NCI-H748 treated with DMSO at 0.1 percent for 48 hours (cell line): Measurements from ENCODE around the gene TGM1.
"Not testable (repeated sequence)": the region's sequence is repeated elsewhere in the genome, so short reads cannot be mapped to it uniquely, and the experiment has no call there.

Experiments used
- DNase-seq: peaks from one replicate; lab custom pipeline; 2025; lab: John Stamatoyannopoulos, UW

The TGM1 gene

DNA sequence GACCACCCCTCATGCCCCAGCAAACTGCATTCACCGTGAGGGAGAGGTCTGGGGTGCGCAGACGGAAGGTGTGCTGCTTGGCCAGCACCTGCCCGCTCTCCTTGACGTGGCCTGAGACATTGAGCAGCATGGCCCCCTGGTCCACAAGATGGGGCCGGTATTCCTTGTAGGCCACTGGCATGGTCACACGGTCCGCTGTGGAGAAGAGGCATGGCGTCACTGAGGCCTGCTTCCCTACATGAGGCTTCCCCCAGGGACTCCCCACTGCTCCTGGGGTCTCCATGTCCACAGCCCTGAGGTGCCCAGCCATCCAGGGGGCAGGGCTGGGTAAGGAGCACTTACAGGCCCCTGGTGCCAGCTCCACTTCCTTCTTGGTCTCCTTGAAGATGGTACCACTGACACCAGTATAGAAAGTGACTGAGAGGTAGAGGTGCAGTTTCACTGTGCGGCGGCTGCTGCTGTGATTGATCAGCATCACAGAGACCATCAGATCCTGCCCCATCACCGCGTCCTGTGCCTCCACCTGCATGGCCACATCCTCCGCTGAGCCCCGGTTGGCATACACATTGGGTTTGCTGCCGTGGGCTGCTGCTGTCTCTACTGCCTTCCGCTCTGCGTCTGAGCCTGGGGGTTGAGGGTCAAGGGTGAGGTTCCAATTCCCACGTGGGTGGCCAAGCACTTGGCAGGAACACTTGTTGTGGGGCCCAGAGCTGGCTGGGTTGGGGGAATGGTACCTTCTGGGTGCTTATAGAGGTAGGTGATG lies 8.2 kb downstream of the TGM1 start:
- DNase-seq = no peak

DNA sequence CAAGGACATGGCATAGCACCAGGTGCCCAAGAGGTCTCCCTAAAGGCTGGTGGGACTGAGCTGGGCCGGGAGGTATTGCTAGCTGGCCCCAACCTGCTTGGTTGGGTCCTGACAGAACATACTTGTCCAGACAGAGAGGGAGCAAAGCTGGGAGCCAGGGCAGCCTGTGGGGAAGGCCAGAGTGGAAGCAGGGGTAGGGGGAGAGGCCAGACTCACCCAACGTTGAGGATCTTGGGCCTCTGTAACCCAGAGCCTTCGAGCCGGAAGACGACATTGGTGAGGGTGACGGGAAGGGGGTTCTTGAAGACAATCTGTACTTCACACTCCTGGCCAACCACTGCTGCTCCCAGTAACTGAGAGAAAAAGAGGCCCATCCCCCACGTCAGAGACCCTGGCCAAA lies 9.0 kb downstream of the TGM1 start:
- no peak for DNase-seq

DNA sequence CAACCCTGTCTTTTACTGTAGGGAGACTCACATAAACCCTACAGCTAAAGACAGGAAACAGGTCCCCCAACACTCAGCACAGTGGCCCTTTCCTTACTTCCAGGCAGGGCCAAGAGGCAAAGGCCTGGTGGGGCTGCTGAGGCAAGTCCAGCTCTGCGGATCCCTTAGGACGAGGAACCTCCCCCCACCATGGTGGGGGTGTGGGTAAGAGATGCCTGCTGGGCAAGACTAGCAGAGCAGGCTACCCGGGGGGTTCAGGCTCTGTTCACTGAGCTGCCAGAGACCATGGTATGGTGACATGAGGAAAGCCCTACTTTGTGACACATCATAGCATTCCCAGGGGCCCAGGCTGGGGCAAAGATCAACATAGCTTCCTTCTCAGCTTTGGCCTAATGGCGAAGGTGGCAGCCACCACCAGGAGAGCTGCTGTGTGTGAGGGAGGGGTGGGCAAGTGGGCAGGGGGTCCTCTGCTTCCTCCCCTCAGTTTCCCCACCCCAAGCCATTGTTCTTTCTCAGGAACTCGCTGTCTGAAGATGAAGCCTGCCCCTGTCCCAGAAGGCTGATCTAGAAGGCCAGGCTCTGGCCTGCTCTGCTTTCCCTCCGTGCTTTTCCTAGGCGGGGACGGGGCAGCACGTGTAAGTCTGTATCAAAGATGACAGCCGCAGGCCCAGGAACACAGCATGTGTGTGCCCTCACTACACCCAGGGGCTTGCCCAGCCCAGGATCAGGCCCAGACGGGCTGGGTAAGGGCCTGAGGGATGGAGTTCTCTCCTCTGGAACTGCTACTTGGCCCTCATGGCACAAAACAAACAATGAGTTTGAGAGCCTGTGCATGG lies 10.5 kb downstream of the TGM1 start:
- DNase-seq = no peak

DNA sequence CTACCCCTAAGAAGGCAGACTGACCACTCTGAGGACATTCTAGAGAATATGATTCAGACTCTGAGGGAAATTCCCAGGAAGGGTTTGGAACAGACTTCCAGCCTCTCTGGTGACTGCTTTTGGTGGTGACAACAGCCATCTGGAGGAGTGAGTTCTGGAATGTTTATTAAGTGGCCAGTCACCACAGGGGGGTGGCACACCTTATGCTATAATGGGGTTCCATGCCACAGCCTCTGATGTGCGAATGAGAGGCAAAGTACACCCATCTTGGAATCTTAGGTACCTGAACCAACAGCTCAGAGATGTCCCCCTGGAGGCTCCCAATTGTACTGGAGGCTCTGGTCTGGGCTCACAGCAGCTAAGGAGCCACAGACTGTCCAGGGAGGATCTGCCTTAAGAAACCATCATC lies 11.1 kb downstream of the TGM1 start:
- DNase-seq = no peak

DNA sequence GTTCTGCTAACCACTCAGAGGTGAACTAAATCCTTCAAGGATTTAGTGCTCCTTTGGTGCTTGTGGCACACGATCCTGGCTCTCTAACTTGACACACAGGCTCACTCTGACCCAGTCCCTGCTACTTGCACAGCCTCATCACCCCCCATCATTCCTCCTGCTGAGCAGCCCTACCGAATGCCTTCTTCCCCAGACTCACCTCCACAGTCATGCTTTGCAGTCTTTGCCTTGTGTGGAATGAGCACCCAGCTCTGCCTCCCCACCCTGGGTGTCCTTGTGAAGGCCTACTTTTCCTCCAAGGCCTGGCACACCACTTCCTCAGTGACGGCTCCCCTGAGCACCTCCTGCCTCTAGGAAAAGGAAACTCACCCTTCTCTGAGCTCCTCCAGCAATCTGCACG lies 12.6 kb downstream of the TGM1 start:
- no peak for DNase-seq

DNA sequence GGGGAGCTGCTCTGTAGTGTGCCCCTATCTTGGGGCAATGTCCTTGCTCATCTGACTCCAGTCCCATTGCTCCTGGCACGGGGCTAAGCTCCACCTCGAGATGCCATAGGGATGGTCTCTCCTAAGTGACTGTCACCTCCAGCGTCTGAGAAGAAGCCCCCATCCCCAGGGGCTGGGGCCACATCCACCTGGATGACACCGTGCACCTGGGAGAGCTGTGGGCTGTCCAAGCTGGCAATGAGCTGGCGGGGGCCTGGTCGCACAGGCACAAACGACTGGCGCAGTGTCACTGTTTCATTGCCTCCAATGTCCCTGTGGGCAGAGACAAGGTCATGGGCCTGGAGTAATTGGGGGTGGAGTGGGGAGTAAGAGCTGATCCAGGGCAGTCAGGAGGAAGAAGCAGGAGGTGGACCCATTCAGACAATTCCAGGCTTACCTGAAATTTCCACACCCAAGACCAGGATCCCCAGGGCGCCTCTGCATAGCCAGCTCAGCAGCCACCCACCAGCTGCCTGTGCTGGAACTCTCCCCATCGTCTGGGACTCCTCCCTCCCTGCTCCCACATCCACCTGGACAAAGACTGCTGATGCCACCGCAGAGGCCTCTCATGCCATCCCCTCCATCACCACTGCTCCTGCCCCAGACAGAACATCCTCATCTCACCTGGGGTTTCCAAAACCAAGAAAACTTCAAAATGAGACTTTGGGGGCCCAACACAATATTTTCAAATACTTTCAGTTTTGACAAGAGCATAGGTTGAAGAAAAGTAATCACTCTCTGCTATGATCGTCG lies 13.6 kb downstream of the TGM1 start:
- no peak for DNase-seq

DNA sequence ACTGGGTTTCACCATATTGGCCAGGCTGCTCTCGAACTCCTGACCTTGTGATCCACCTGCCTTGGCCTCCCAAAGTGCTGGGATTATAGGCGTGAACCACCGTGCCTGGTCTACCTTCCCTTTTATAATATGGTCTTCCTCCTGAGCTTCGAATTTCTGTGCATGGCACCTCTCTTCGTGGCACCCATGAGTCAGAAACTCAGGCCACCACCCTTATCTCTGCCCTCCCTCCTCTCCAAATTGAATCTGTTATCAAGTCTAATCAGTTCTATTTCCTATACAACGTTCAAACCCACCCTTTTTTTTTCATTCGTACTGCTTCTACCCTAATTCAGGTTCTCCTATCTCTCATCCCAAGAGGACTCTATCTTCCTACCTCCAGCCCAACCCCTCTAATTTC lies 15.6 kb downstream of the TGM1 start:
- DNase-seq = no peak

DNA sequence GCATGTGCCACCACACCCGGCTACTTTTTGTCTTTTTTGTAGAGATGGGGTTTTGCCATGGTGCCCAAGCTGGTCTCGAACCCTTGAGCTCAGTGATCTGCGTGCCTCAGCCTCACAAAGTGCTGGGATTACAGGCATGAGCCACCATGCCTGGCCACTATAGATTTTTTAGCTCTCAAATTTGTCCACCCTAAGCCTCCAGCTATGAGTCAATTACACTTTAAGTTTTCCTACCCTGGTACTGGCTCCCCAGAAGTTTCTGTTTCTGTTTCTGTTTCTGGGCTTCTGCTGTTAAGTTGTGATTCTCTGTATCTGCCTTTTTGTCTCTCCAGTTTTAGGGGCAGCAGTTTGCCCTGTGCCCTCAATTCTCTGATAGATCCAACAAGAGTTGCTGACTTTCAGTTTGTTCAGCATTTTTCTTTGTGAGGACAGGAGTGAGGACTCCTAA lies 16.2 kb downstream of the TGM1 start:
- DNase-seq = no peak

DNA sequence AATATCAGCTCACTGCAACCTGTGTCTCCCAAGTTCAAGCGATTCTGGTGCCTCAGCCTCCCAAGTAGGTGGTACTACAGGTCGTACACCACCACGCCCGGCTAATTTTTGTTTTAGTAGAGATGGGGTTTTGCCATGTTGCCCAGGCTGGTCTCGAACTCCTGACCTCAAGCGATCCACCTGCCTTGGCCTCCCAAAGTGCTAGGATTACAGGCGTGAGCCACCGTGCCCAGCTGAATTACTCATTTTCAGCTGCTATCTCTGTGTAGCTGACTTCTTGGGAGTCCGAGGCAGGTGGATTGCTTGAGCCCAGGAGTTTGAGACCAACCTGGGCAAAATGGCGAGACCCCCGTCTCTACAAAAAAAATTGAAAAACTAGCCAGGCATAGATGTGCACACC lies 17.6 kb downstream of the TGM1 start:
- DNase-seq = not testable (repeated sequence)

DNA sequence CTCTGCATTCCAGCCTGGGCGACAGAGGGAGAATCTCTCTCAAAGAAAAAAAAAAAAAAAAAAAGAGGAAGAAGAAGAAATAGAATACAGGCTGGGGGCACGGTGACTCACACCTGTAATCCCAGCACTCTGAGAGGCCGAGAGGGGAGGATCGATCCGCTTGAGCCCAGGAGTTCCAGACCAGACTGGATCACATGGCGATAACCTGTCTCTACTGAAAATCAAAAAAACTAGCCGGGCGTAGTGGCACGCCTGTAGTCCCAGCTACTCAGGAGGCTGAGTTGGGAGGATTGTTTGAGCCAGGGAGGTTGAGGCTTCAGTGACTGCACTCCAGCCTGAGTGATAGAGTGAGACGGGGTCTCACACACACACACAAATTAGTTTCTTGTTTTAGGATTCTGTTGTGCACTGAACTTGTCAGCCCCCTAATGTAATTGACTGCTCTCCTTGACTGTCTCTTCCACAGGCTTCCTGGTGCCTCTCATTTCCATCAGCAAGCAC lies 19.6 kb downstream of the TGM1 start:
- DNase-seq = no peak

DNA sequence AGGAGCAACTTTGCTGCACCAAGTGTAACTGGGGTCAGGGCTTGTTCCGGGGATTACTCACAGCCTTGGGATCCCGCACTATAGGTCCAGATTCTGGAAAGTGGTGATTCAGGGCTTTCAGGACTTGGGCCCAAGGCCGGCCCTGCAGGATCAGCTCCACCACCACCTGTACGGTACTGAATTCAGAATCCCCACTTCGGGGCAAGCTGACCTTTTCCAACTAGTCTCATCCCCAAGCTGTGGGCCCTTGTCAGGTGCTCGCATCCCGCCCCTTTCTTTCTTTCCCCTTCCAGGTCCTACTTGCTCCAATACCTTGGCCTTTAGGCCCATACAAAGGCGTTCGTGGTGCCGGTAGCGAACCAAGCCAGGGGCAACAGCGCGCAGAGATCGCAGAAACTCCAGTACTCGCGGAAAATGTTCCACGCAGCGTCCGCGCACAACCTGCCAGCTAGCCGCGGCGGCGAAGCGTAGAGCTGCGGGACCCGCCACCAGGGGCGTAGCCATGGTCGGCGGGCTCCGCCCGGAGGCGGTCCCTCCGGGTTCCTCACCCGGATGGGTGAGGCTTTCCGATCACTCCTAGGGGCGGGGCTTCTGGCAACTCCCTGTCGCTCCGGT lies 21.0 kb downstream of the TGM1 start:
- DNase-seq = peak; percentile 97

DNA sequence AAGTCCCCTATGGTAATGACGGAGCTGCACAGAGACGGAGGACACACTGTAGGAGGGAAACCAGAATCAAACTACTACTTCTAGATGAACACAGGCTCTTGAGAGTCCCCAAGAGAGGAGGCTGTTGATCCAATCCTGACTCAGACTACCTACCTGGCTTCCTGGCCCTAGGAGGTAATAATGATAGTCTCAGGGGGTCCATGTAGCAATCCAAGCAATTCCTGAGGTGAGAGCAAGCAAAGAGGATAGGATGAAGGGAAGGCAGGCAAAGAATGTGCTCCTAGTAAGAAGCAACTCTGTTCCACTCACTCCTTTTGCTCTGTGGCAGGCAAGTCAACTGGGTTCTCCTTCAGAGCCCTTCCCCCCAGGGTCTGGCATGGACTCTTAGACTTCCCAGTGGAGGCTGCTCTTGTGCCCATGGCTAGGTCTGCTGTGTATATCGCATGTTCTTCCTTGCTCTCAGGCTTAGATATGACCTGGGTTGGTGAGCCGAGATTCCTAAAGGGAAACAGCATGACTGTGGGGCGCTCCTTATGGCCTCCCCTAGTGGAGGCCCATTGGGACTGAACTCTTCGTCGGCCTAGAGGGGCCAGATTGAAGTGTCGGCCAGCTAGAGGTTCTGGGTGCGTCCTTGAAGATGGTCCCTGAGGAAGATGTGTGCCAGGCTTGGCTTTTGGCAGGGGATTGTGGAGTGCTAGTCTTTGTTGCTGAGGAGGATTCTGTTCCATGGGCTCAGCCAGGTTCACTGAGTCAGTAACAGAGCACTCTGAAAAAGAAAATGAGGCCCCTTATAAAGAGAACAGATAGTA lies 22.7 kb downstream of the TGM1 start:
- no peak for DNase-seq

DNA sequence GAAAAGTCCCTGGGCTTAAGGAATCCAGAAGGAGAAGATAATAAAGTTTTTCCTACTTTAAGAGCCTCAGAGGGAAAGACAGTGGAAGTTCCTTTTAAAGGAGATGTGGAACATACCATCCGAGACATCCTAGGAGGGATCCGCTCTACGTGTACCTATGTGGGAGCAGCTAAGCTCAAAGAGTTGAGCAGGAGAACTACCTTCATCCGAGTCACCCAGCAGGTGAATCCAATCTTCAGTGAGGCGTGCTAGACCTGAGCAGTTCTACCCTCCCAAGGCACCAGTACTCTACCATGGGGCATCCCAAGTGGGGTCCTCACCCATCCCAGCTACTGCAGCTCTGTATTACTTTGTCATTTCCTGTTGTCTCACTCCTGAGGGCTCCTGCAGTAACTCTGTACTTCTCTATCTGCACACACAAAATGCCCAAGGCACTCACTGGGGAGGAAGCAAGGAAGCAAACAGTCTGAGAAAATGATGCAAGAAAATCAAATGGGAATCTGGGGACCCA lies 24.4 kb downstream of the TGM1 start:
- no peak for DNase-seq

DNA sequence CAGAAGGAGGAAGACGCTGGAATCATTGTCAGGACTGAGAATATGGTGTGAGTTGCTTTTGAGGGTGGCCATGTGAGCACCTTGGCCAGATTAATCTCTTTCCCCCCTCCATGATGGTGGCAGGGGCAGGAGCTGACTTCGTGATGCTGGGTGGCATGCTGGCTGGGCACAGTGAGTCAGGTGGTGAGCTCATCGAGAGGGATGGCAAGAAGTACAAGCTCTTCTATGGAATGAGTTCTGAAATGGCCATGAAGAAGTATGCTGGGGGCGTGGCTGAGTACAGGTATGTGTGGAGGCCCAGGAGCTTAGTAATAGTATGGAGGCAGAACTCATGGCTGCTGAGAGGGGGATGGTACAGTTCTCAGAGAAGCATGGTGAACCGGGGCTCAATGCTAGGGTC lies 24.9 kb downstream of the TGM1 start:
- DNase-seq = no peak

DNA sequence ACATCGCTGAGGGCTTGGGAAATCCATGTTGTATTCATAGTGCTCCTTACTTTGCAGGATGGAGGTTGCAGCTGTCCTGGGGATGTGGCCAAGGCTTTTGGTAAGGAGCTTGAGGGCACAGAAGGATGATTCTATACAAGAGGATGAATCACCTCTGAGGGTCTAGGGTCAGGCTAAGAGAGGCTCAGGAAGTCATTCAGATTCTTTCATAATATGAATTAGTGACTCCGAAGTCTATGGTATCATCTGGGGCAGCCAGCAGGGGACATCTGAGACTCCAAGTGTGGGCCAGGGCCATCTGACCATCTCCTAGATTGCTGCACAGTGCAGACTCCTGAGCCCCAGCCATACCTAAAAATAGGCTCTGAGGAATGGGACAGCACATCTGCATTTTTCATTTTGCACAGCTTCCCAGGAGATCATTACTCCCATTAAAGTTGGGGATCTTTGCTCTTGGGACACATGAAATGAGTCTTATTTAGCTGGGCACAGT lies 25.5 kb downstream of the TGM1 start:
- no peak for DNase-seq

DNA sequence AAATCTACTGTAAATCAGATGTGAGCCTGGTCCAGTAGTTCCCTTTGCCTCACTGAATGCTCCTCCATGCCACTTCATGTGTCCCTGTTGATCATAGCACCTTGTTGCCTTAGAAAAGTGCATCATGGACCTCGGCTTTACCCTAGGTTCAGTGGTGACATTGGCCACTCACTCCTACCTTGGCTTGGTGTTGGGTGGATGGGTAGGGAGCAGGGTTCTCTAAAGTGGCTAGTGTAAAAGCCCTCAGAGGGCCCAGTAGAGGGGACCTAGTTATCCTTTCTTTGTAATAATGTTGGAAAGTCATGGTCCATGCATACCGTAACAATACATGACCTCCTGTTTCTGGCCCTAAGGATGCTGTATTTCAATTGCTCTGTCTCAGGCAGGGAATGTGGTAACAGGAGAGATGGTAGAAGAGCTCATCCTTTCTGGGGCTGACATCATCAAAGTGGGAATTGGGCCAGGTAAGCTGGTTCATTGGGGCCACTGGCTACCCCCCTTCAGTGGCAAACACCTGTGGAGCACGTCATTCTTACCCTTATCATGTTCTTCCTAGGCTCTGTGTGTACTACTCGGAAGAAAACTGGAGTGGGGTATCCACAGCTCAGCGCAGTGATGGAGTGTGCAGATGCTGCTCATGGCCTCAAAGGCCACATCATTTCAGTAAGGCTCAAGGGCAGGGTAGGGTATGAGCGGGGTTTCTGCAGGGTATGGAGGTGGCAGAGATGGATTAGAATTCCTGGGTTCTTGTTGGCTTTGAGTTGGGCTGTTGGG lies 26.1 kb downstream of the TGM1 start:
- DNase-seq = no peak

DNA sequence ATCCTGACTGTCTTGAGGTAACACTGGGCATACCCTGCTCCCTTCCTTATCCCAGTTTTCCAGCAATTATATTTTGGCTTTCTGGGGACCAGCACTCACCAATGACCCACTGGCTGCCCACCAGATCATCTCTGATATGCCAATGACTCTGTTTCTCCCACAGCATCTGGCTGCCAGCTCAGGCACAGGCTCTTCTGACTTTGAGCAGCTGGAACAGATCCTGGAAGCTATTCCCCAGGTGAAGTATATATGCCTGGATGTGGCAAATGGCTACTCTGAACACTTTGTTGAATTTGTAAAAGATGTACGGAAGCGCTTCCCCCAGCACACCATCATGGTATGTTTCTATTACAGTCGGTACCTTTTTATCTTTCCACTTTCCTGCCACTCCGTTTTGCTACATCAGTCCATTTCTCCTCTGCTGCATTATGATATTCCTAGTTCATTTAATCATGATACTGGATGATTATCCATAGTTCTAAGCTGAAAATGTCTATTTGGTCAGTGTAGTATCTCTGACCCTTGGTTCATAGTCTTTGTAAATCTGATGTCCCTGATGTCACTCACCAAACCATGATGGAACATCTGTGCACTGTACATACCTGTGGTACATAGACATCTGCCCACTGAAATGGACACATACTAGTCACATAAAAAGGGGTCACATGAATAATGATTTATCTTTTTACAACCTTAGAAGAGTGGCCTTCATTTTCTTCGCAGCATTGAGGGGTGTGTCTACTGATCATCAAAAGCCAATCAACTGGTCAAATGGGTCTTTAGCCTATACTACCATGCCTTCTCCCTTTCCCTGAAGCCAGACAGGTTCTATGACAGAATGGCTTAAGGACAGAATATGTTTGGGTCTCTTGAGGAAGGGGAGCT lies 26.9 kb downstream of the TGM1 start:
- no peak for DNase-seq

DNA sequence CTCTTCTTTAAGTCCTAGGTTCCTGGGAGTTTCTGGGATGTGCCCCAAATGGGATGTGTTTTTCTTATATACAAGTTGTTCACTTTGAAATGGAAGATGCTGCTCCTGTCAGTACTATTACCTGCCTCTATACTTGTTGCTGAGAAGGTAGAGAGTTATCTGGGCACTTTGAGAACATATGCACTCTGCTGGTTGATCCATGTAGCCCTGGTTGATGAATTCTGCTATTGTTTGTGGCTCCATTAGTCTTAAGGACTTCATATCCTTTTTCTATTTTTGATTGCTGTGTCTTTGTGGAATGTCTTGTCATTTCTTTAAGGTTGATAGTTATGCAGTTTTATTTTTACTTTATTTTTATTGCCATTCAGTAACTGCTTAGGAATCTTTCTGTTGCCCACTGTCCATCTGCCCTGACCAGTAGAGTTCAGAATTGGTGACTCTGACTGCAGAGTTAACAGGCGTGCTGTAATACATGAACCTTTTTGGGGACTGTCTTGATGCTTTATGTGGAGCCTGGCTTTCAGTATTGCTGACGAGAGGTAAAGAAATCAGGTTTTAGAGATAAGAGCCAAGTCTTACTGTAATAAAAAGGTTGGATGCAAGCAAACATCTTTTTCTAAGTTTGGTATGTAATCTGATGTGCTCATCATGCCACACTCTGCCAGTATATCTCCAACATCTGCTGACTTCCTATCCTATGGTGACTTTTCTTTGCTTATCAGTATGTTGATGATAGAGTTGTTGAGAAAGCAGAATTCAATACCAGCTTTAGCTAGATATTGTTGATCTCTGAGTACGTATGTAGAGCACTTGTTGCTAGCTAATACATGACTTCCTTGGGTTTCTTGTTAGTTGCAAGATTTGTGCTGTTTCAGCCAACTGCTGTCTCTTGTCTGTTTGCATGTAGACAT lies 28.6 kb downstream of the TGM1 start:
- no peak for DNase-seq
